CD4-positive, alpha-beta T cell treated with Interleukin-4 for 1 hour (primary cell): Measurements from ENCODE around the gene ARSG.
A peak's percentile ranks its signal among the peaks of the same experiment; 100 is the strongest.
"Not testable (repeated sequence)": the region's sequence is repeated elsewhere in the genome, so short reads cannot be mapped to it uniquely, and the experiment has no call there.

Experiments used
- DNase-seq, 2 donors: peaks; one replicate each; pipeline ENCODE4 v3.0.0-alpha.2; 2020 to 2022

The ARSG gene

GRCh38 chr17:68281965-68282364, 9.3 kb upstream of the ARSG start:
- DNase-seq: not testable (repeated sequence)

DNA sequence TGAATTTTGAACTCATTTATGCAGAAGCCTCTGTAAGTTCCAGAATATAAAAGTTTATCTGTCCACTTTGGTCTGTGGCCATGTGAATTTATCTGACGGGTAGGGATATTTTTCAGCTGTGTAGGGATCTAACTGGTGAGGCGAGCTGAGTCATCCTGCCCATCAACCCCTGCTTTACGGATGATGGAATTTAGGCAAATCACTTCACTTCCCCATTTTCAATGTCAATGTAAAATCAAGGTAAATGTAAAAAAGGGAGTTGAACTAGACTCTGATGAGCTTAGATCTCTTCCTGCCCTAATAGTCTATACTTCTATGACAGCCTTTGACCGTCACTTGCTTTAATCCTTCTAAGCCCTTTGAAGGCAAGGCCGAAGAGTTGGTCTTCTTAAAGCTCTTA, 2.9 kb upstream of the ARSG start:
- DNase-seq: peak in 1 of 2 donors; percentile 64

DNA sequence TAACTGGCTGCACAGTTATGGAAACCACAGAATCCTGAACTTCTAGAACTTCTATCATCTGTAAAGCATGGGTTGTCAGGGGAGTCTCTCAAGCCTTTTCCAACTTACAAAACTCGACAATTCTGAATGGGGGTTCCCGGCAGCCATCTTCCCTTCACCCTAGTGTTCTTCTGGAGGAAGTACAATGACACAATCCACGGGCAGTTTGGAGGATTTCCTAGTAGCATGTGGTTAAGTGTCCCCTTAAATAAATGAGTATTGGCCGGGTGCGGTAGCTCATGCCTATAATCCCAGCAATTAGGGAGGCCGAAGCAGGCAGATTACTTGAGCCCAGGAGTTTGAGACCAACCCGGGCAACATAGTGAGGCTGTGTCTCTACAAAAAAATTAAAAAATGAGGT, 2.5 kb upstream of the ARSG start:
- DNase-seq: peak; percentile 53 to 66

DNA sequence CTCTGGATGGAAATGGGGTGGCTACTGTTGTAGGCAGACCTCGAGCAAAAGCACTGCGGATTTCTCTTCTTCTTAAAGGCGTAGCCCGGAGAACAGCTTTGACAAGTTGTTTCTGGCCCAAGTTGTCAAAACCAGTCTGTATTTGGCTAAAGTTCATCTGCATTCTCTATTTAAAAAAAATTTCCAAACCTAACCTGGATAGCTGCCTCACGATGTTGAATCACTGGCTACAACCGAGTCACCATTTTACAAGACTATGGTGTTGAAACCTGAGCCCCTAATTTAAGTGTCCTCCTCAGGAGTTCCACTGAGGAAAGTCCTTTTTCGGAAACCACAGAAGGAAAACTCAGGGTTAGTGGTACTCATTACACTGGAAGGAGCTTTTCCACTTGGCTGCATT, 1.8 kb upstream of the ARSG start:
- no peak for DNase-seq

DNA sequence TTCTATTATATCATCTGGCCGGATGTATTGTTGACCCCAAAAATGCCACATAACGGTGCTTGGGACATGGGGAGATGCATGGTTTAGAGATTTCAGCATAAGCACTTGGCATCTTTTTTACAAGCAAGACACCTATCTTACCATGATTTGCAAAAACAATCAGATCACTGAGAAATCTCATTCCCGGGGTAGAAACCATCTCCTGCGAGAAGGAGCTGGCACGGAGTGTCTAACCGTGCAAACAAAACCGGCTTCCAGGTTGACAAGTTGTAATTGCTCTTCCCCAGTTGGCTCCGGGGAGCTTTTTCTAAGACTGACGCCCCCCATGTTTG, 1.4 kb upstream of the ARSG start:
- DNase-seq: no peak

- DNase-seq: peak; percentile 70 to 80
These were observed 884 bp upstream of the ARSG start for GRCh38 chr17:68290268-68290954.

DNA sequence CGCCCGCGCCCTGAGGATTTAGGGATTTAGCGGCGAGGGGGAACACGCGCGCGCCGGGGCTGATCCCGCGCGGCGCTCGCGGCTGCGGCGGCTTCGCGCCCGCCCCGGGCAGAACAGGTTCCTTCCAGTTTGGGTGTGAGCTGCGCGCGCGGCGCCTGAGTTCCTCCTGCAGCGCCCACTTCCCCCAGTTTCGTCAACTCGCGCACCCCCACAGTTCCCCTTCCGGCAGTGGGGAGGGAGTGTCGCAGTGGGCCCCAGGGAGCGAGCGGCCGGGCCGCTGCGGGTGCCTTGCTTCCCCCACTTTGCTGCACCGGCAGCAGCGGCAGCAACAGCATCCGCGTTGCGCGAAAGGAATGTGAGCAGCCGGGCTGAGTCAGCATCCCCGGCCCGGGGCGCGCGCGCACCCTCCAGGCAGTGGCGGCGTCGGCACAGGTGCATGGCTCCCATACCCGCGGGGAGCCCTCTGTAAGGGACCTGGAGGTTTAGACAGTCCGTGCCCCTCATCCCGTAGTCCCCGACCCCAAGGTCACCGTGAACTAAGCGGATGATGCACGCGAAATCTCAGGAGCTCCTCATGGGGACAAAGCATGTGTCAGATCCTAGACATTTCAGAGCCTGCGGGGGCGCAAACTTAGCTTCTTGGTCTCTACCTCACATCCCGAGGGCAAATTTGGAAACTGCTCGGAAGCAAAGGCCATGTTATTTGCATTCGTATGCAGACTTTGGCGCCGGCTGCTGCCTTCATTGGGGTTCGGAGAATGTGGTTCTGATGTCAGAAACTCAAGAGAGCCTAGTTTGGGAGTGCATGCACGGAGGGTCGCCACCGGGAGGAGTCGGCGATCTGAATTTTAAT, 767 bp downstream of the ARSG start:
- DNase-seq: peak; percentile 95 to 96

GRCh38 chr17:68292689-68293040, 1.4 kb downstream of the ARSG start:
- DNase-seq: no peak

- DNase-seq: no peak
These were observed 2.3 kb downstream of the ARSG start for GRCh38 chr17:68293490-68294195.

- no peak for DNase-seq
These were observed 2.9 kb downstream of the ARSG start for GRCh38 chr17:68294196-68294555.

DNA sequence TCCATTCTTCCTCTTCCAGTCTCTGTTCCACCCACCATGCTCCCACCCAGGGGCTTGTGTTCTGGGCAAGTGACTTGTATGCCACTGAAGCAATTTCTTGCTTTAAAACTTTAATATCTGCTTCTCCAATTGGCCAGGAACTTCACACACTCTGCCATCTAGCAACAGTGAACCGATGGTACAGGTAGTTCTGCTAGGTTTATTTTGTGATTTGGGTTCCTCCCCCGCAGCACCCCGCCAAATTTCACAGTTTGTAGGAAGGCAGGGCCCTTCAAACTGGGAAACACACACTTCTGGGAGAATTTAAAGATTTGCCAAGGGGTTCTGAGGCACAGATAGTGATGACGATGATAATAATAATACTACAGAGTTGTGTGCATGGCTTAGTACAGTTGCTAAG, 3.3 kb downstream of the ARSG start:
- no peak for DNase-seq

DNA sequence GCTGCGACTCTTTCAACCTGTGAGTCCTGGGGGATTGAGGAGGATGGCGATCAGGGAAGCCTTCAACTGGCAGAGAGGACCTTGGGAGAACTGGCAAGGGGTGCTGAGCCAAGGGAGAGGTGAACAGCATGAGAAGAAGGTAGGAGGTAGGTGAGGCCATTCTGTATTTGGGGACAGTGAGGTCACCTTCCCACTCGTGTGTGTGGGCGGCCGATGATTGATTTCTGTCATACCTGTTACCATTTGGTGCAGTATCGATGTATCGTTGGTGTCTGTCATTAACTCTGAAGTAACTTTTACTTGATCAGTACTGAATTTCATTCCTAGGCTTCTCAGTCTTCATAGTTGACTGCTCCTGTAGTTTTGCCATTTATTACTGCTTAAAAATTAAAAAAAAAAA, 3.8 kb downstream of the ARSG start:
- no peak for DNase-seq

DNA sequence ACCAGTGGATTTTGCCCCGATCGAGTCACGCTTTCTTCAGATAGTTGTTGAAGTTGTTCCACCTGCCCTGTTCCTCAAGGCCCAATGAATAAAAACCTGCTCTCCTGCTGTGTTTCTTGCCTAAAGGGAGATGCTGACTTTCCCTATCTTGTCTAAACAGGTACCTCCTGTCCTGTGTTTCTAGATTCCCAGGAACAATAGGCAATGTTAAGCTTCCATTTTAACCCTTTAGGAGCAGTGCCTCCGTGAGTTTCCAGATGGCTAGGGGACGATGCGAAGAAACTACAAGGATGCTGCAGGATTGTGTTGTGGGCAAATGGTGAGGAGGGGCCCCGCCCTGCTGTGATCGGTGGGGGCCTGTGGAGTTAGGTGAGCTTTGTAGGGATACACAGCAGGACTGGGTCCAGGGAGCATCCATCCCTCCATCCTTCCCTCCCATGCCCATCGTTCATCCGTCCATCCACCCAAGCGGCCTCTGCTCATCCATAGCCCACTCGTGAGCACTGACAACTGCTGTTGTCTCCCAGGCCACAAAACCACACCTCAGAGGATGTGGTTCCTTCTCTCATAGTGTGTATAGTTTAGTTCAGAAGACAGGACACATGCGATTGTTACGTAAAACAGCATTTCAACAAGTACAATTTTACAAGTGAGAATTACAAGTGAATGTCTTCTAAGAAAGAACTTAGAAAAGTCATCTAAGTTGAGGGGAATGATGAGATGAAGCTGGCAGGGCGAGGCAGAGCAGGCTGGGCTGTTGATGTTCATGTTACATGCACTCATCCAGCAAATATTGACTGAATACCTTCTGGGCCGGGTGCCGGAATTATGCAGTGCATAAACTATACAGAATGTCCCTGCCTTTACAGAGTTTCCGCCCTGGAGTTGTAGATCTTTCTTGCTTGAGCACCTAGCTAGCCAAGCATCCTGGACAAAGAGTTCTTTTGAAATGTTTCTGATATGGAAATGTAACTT, 5.2 kb downstream of the ARSG start:
- DNase-seq: peak; percentile 65 to 81

- peak in 1 of 2 donors; percentile 14 for DNase-seq
These were observed 5.9 kb downstream of the ARSG start for GRCh38 chr17:68297195-68297594.

- DNase-seq: no peak
These were observed 7.3 kb downstream of the ARSG start for GRCh38 chr17:68298601-68299000.

GRCh38 chr17:68299817-68300216, 8.5 kb downstream of the ARSG start:
- DNase-seq: no peak

- no peak for DNase-seq
These were observed 10.2 kb downstream of the ARSG start for GRCh38 chr17:68301438-68301959.

GRCh38 chr17:68302066-68302564, 10.8 kb downstream of the ARSG start:
- no peak for DNase-seq

- DNase-seq: no peak
These were observed 11.4 kb downstream of the ARSG start for GRCh38 chr17:68302666-68303065.

DNA sequence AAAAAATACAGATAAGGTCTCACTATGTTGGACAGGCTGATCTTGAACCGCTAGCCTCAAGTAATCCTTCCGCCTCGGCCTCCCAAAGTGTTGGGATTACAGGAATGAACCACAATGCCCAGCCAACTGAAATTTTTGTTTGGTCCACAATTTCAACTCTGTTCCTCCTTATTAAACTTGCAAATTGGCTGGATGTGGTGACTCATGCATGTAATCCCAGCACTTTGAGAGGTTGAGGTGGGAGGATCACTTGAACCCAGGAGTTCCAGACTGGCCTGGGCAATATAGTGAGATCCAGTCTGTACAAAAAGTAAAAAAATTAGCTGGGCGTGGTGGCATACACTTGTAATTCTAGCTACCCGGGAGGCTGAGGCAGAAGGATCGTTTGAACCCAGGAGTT, 13.4 kb downstream of the ARSG start:
- no peak for DNase-seq

DNA sequence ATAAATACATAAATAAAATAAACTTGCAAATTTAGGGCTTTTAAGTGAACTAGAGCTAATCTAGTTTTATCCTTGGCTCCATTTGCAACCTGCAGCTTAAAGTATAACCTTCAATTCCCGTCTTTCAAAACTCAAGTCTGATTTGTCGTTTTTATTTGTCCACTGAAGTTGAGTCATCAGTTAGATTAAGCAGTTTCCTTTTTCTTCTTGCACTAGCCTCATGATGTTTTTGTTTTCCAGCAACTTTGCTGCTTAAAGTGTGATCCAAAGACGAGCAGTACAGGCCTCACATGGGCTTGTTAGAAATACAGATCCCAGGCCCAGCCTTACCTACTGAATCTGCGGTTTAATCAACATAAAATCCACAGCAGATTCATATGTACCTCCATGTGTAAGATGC, 13.8 kb downstream of the ARSG start:
- no peak for DNase-seq

DNA sequence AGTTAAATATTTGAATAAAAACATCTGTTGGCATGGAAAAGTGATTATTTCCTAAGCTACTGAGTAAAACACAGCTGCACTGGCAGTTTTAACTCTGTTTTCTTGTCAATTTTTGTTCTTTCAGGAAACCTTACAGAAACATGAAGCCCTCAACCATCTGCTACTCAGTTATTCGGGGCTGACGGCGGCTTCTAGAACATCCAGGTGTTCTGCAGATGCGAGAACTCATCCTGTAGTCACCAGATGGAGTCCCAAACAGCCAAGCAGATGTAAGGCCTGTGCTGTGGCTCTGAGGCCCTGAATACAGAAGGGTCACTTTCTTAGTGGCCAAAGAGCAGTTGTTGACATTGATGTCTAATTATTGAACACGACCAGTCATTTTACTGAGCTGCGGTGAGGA, 15.5 kb downstream of the ARSG start:
- no peak for DNase-seq
